ENCODE data around the gene TRPC4AP. TPM values are rescaled to one million over a fixed set of nuclear protein-coding genes. Genes with fewer than 3 reads are reported as not detected.

The TRPC4AP gene
- total RNA-seq, 1 donor from 2014 or later, result 67.6 TPM

GRCh38 chr20:35020108-35020928, 72.3 kb downstream of the TRPC4AP start:
- Histone ChIP-seq H3K27ac (no peak overlapping the region), H3K4me1 (no peaks in the 10 kb centered on the region), H3K36me3 (peaks cover 86% of the 10 kb centered on the region), H3K27me3 (no peaks in the 10 kb centered on the region), H3K4me3 (no peak overlapping the region), H3K9me3 (no peaks in the 10 kb centered on the region)
- DNase-seq, result no peak
- intact Hi-C loops (cut with DNase I), result no loop called here
- ATAC-seq, result no peak
- TF ChIP-seq CTCF (IDR thresholded peaks at IDR 0.05), result no peak

GRCh38 chr20:35018590-35019371, 73.8 kb downstream of the TRPC4AP start:
- Histone ChIP-seq H3K27me3 (no peaks in the 10 kb centered on the region), H3K27ac (no peak overlapping the region), H3K9me3 (no peaks in the 10 kb centered on the region), H3K36me3 (peaks cover 86% of the 10 kb centered on the region), H3K4me1 (peaks cover 5% of the 10 kb centered on the region), H3K4me3 (no peak overlapping the region)
- no peak for TF ChIP-seq CTCF (IDR thresholded peaks at IDR 0.05)
- ATAC-seq (no peak), DNase-seq (no peak)
- intact Hi-C loops (cut with DNase I), result no loop called here

GRCh38 chr20:35017099-35017835, 75.3 kb downstream of the TRPC4AP start:
- peaks cover 88% of the 10 kb centered on the region for H3K36me3 ChIP-seq

GRCh38 chr20:35015863-35016193, 76.8 kb downstream of the TRPC4AP start:
- ATAC-seq, result no peak
- Histone ChIP-seq H3K27ac (no peak overlapping the region), H3K4me3 (no peak overlapping the region), H3K36me3 (peaks cover 88% of the 10 kb centered on the region), H3K27me3 (no peaks in the 10 kb centered on the region), H3K4me1 (peaks cover 12% of the 10 kb centered on the region), H3K9me3 (no peaks in the 10 kb centered on the region)
- no peak for TF ChIP-seq CTCF (IDR thresholded peaks at IDR 0.05)
- DNase-seq, result no peak
- intact Hi-C loops (cut with DNase I), result no loop called here

More at GRCh38 chr20:35017099-35017835, 75.3 kb downstream of the TRPC4AP start:
- DNase-seq (no peak), ATAC-seq (no peak)
- TF ChIP-seq CTCF (IDR thresholded peaks at IDR 0.05), result no peak
- Histone ChIP-seq H3K9me3 (no peaks in the 10 kb centered on the region), H3K27ac (no peak overlapping the region), H3K27me3 (no peaks in the 10 kb centered on the region), H3K4me1 (peaks cover 12% of the 10 kb centered on the region), H3K4me3 (no peak overlapping the region)
- intact Hi-C loops (cut with DNase I), result no loop called here

GRCh38 chr20:35014537-35014936, 78.1 kb downstream of the TRPC4AP start:
- no peaks in the 10 kb centered on the region for H3K9me3 ChIP-seq
- H3K27me3 ChIP-seq, result no peaks in the 10 kb centered on the region
- no peak overlapping the region for H3K4me3 ChIP-seq
- H3K36me3 ChIP-seq, result peaks cover 88% of the 10 kb centered on the region
- DNase-seq (no peak), ATAC-seq (no peak)
- peaks cover 12% of the 10 kb centered on the region for H3K4me1 ChIP-seq
- H3K27ac ChIP-seq, result no peak overlapping the region
- intact Hi-C loops (cut with DNase I), result no loop called here
- TF ChIP-seq CTCF (IDR thresholded peaks at IDR 0.05), result no peak

Measured in upper lobe of right lung (tissue), 1 donor.